IPS DF 19.7 (cell line): ENCODE results near the gene UBXN10.
A peak's percentile ranks its signal among the peaks of the same experiment; 100 is the strongest.
"Not testable (repeated sequence)": the region's sequence is repeated elsewhere in the genome, so short reads cannot be mapped to it uniquely, and the experiment has no call there.

Experiments
- DNase-seq: peaks from one replicate; pipeline ENCODE4 v3.0.0-alpha.2; 2013; ENCODE audit warnings: low read depth, low spot score

Gene UBXN10

GRCh38 chr1:20200966-20201365 is 15.1 kb downstream of the UBXN10 start:
- DNase-seq, result no peak

GRCh38 chr1:20202166-20202565 is 16.3 kb downstream of the UBXN10 start:
- DNase-seq, result no peak

DNA sequence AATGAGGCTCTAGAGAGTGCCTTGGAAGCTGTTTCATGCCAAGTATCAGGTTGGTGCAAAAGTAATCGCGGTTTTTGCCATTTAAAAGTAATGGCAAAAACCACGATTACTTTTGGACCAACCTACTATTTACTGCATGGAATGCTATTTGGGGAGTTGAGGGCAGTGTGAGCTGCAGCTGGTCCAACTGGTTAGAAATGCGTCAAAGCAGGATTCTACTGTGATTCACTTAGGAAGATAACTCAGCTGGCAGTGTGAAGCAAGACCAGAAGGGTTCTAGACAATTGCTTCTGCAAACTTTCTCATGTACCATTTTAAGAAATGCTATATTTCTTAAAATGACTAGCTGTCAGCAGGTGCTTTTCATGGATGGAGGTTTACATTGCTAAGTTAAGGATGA is 21.6 kb downstream of the UBXN10 start:
- no peak for DNase-seq

DNA sequence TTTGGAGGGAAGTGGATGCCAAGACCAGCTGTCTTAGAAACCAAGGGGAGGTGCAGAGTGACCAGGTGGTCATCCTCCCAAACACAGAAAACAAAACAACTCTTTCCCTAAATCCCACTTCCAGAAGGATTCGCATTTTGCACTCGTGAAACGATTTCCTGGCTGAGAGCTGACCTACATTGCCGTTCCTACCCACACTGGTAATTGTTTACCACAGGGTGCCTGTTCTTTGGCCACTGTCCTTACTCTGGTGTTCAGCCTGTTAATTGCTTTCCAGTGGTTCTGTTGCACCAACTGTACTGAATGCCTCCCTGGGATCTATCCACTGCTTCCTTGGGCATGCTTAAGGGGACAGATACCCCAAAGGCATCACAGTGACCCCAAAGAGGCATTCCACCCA is 23.6 kb downstream of the UBXN10 start:
- DNase-seq, result no peak

DNA sequence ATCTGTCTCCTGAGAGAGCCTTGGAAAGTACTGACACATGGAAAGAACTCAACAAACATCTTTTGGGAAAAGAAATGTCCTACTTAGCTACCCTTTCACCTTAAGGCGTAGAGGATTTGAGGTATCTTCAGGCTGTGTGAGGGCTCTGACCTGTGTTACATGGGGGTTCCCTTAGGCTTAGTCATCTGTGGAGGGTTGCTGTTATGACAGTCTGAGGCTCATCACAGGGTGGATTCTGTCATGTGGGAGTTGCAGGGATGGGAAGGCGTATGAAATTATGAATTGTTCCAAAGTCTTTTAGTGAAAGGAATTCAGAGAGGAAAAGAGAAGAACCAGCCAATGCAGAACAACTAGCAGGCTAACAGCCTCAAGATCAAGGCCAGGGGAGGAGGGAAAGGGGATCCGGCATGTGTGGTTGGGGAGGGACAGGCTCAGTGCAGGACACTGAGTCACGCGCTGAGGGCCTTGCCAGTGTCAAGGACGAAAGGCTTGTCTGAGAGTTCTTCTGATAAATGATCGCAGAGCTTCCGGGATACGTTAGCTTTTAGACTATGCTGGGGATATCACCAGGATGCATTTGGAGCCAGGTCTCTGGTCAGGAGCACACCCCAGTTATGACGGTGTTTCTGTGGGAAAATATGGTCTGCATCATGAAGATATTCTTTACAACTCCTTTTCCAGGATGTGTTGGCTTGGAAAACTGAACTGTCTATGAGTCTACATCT is 25.0 kb downstream of the UBXN10 start:
- no peak for DNase-seq

DNA sequence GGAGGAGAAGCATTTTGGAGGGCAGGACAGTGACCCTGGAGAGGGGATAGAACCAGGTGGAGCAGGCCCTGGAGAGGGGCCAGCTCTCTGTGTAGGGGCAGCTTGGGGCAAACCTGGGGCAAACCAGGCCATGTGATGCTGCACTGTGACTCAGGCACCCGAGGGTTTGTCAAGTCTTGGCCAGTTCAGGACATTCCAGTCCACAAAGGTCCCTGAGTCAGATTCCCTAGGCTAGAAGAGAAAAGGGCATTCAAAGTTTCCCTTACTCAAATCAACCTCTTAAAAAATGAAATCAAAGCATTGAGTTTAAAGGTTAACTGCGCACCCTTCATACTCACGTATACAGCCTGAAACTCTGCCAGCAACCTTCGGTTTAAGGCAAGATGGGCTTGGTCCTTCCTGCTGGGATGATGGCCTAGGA is 25.6 kb downstream of the UBXN10 start:
- no peak for DNase-seq

DNA sequence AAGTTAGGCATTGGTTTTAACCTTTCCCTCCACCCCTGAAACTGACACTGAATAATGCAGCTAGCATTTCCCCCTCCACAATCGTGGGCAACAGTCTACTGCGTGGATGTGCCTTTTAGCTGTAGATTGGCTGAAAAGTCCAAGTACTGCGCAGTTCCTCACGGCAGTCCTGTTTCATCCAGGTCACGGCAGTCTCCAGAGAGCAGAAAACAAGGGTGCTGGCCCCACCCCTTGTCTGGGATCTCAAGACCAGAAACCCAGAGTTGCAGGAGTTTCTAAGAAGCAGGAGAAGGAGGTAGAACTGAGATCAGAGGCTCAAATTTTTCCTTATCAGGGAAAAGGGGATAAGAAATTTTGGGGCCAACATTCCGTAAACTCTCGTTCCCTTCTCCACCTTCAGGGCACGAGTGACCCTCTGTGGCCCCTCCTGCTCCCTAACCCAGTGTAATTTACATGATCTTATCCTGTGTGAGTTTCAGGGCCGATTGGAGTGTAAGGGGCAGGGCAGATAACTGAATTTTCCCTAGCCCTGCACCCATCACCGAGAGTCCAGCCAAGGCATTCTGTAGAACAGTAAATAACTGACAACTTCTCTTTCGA is 26.3 kb downstream of the UBXN10 start:
- DNase-seq, result no peak

GRCh38 chr1:20212685-20213331 is 26.9 kb downstream of the UBXN10 start:
- DNase-seq, result peak; percentile 86

GRCh38 chr1:20215716-20216115 is 29.8 kb downstream of the UBXN10 start:
- no peak for DNase-seq

- DNase-seq, result no peak
Observed at GRCh38 chr1:20216574-20216973, 30.7 kb downstream of the UBXN10 start.

GRCh38 chr1:20219053-20219452 is 33.2 kb downstream of the UBXN10 start:
- DNase-seq, result not testable (repeated sequence)

DNA sequence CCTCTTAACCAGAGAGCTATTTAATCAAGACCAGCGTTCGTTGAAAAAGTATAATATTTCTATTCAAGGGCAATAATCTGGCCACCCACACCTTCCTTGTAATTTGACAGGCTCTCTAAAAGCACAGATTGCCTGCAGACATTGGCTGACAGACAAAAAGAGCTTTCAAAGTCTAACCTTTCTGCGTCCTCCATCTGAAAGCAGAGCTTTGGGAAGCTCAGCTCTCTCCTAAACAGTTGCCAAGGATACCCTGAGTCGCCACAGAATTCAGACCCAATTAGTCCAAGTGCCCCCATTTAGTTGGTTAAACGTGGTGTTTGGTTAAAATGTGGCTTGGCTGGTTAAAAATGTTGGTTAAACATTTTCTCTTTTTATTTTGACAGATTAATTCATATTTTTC is 34.1 kb downstream of the UBXN10 start:
- no peak for DNase-seq

DNA sequence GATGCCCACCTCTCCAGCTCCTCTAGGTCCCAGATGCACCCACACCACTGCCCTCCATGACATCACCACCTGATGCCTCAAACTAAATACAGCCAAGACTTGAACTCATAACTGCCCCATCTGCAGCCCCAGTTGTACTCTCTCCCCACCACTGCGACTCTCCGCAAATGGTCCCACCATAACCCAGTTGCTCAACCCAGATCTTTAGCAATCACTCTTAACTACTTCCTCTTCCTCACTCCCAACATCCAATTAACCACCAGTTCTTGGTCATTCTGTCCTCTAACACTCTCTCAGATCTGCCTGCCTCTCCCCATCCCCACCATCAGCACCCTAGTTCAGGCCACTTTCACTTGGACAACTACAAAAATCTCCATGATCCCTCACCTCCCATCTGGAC is 37.2 kb downstream of the UBXN10 start:
- no peak for DNase-seq

- DNase-seq, result no peak
Observed at GRCh38 chr1:20223551-20224419, 37.9 kb downstream of the UBXN10 start.

DNA sequence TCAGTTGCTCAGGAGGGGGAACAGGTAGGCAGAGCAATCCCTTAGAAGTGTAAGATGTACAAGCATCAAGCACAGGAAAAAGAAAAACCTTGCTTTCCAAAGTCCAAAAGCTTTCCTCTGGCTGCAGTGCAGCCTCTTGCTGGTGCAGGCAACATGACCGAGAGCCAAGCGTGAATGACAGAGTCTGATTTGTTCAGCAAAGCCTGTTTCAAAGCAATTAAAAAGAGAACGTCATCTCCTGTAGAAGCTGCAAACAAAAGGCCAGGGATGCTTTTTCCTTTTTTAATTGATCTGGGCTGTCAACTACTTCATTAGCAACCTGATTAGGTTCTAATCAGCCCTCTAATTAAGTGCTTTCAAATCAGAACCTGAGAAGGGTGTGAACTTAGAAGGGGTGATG is 38.6 kb downstream of the UBXN10 start:
- no peak for DNase-seq

DNA sequence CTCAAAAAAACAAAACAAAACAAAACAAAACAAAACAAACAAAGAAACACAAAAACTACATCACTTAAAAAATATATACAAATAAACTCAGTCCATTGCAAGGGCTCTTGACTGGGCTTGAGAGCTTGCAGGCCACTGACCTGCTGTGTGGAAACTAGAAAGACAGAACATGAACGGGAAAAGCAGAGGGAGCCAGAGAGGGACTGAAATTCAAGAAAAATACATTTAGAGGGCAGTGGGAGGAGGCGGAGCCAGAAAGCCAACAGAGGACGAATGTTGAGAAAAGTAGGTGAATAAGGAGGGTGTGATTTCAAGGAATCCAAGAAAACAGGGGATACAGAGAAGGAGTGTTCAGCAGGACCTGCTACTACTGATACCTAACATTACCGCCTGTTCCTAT is 41.8 kb downstream of the UBXN10 start:
- no peak for DNase-seq

DNA sequence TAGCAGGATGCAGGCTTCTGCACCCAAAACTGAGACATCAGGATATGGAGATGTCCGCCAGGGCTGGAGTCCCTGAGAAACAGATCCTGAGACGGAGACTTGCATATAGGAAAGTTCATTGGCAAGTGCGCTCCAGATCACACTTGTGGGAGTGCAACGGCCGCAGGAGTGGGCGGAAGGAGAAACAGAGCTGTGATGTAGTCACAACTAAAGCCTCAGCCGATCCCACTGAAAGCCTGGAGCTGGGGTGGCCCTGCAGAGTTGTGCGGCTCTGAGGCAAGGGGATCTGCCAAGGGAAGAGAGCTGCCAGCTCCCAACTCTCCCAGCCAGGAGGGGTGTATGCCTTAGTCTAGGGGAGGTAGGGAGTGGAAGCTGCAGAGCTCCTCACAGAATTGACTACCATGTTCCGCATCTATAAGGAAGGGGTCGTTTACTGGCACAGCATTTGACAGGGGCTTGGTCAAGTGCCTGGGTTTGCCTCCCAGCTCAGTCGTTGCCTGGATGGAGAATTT is 42.5 kb downstream of the UBXN10 start:
- DNase-seq, result no peak

- no peak for DNase-seq
Observed at GRCh38 chr1:20229171-20229570, 43.3 kb downstream of the UBXN10 start.

- not testable (repeated sequence) for DNase-seq
Observed at GRCh38 chr1:20232564-20232963, 46.7 kb downstream of the UBXN10 start.

DNA sequence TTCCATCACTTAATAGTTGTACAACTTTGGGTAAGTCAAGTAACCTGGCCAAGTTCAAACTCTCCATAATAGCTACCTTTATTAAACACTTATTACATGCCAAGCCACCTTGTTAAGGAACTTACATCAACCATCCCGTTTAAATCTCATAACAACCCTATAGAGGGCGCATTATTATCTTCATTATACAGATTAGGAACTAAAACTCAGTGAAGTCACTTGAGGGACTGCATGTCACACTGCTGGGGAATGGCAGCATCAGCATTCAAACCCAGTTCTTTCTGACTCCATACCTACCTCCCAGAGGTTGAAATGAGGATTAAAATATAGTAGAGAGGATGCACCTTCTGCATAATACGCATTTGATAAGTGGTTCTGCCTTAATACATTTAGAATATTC is 47.5 kb downstream of the UBXN10 start:
- DNase-seq, result no peak

DNA sequence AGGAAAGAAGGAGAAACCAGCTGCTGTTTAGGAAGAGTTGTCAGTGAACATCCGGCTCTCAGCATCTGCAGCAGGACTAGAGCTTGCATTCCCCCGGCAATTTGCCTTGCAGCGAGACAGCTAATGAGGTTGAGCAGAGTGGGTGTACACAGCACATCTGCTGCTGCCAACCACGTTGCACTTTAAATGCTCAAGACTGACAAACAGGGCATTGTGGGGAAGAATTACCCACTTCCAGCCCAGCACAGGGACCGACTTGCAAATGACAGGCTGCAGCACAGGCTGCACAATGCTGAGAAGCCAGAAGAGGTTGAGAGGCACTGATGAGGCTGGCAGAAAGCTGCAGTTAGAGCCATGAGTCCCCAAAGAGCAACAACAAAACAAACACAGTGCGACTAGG is 48.0 kb downstream of the UBXN10 start:
- DNase-seq, result no peak
